Endodermal cell (in vitro differentiated cells): Measurements from ENCODE around the gene ZRANB3. TPM values are rescaled to one million over a fixed set of nuclear protein-coding genes. Genes with fewer than 3 reads are reported as not detected.
"Not testable (repeated sequence)": the region's sequence is repeated elsewhere in the genome, so short reads cannot be mapped to it uniquely, and the experiment has no call there.

Source experiments
- DNase-seq: peaks from one replicate; pipeline ENCODE4 v3.0.0-alpha.2; 2017
- H3K27ac ChIP-seq: 2 replicates; pipeline ENCODE4 v1.5.1; 2013; ENCODE audit warnings: mild to moderate bottlenecking, low read depth, low read length, moderate library complexity
- H3K27me3 ChIP-seq: 2 replicates; pipeline ENCODE4 v1.6.1; 2013; ENCODE audit warnings: mild to moderate bottlenecking, low read length, moderate library complexity; ENCODE audit not compliant: insufficient read depth, control insufficient read depth, poor library complexity, severe bottlenecking
- H3K36me3 ChIP-seq: 2 replicates; pipeline ENCODE4 v1.7.0; 2013; ENCODE audit warnings: mild to moderate bottlenecking, low read length, moderate library complexity; ENCODE audit not compliant: control insufficient read depth, insufficient read depth
- H3K4me1 ChIP-seq: one replicate; pipeline ENCODE4 v1.7.0; 2013; ENCODE audit warnings: low read length; ENCODE audit not compliant: control insufficient read depth, insufficient read depth
- H3K4me3 ChIP-seq: 2 replicates; pipeline ENCODE4 v1.5.1; 2013; ENCODE audit warnings: mild to moderate bottlenecking, low read length, moderate library complexity
- H3K9ac ChIP-seq: 2 replicates; pipeline ENCODE4 v1.6.1; 2013; ENCODE audit warnings: mild to moderate bottlenecking, low read length, moderate library complexity; ENCODE audit not compliant: poor library complexity, severe bottlenecking; ENCODE audit errors: extremely low read depth
- H3K9me3 ChIP-seq: 2 replicates; pipeline ENCODE4 v1.6.1; 2013; ENCODE audit warnings: mild to moderate bottlenecking, low read length, moderate library complexity; ENCODE audit not compliant: control insufficient read depth
- H3K27ac Mint-ChIP-seq: 2 replicates; pipeline ENCODE4 v1.8.0; 2020; ENCODE audit warnings: mixed read lengths
- H3K27me3 Mint-ChIP-seq: 2 replicates; pipeline ENCODE4 v1.8.0; 2021; ENCODE audit warnings: mild to moderate bottlenecking, mixed read lengths; ENCODE audit not compliant: insufficient read depth
- H3K36me3 Mint-ChIP-seq: 2 replicates; pipeline ENCODE4 v1.8.0; 2020; ENCODE audit warnings: low read depth, mixed read lengths
- H3K4me1 Mint-ChIP-seq: 2 replicates; pipeline ENCODE4 v1.8.0; 2020; ENCODE audit warnings: mixed read lengths
- H3K4me3 Mint-ChIP-seq: 2 replicates; pipeline ENCODE4 v1.8.0; 2020; ENCODE audit warnings: mild to moderate bottlenecking, moderate library complexity, mixed read lengths
- H3K9me3 Mint-ChIP-seq: 2 replicates; pipeline ENCODE4 v1.8.0; 2020; ENCODE audit warnings: mild to moderate bottlenecking, mixed read lengths
- WGBS, 2 experiments: methylation state at CpG; one replicate each; pipeline versions ENCODE4 v1.1.5 to v1.1.7; 2013; ENCODE audit warnings: missing lambda C conversion rate in 2 of 2, mixed read lengths in 1 of 2; ENCODE audit not compliant: insufficient coverage in 1 of 2, insufficient read length in 1 of 2; 5-methylcytosine and 5-hydroxymethylcytosine counted together
- total RNA-seq, 2 donors: library from RNA; stranded (reverse); fragmentation: NEBNext Ultra II Directional in 1 of 2; extraction: Animal tissue kit (Norgen Biotek cat#: 25700) in 1 of 2; gene quantifications; 2 replicates in 1 of 2; 3 replicates in 1 of 2; pipeline ENCODE4 v1.2.1, GENCODE V29; 2021
- TF ChIP-seq, protein P1 (sequence below): fragments of 200-600 bp; sonication (generic); conservative IDR thresholded peaks from 2 replicates; pipeline ENCODE4 v1.5.0; 2021; ENCODE audit warnings: antibody characterized with exemption, mild to moderate bottlenecking

The ZRANB3 gene
- total RNA-seq, 2 donors from 2014 or later: 17.2 to 20.7 TPM

DNA sequence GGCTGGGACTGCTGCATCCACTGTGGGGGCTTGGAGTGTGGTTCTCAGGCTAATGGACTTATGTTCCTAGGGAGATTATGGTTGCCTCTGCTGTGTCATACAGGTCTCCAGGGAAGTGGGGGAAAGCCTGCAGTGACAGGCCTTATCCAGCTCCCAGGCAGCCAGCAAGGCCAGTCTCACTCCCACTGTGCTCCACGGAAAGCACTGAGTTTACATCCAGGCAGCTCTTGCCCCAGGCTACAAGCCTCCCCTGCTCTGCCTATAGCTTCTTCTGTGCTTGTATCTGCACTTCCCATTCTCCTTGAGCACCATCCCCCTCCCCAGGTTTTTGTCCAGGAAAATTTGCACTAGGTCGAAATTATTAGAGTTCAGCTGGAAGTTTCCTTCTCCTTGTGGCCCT, 231.9 kb downstream of the ZRANB3 start:
- Histone ChIP-seq H3K27ac (no peak overlapping the region), H3K9me3 (peaks cover 24% of the 10 kb centered on the region), H3K36me3 (peaks cover 10% of the 10 kb centered on the region), H3K4me1 (no peaks in the 10 kb centered on the region), H3K4me3 (no peak overlapping the region), H3K9ac (no peak overlapping the region), H3K27me3 (no peaks in the 10 kb centered on the region)
- Mint-ChIP-seq H3K4me1 (no peaks in the 10 kb centered on the region), H3K9me3 (peaks cover 43% of the 10 kb centered on the region), H3K36me3 (peaks cover 30% of the 10 kb centered on the region), H3K4me3 (no peak overlapping the region), H3K27me3 (peaks cover 2% of the 10 kb centered on the region), H3K27ac (no peak overlapping the region)
- WGBS, 2 experiments: 90 to 100% methylated on average over 2 of the region's 2 CpGs
- TF ChIP-seq, protein P1, sequence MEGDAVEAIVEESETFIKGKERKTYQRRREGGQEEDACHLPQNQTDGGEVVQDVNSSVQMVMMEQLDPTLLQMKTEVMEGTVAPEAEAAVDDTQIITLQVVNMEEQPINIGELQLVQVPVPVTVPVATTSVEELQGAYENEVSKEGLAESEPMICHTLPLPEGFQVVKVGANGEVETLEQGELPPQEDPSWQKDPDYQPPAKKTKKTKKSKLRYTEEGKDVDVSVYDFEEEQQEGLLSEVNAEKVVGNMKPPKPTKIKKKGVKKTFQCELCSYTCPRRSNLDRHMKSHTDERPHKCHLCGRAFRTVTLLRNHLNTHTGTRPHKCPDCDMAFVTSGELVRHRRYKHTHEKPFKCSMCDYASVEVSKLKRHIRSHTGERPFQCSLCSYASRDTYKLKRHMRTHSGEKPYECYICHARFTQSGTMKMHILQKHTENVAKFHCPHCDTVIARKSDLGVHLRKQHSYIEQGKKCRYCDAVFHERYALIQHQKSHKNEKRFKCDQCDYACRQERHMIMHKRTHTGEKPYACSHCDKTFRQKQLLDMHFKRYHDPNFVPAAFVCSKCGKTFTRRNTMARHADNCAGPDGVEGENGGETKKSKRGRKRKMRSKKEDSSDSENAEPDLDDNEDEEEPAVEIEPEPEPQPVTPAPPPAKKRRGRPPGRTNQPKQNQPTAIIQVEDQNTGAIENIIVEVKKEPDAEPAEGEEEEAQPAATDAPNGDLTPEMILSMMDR: no peak
- DNase-seq: no peak

DNA sequence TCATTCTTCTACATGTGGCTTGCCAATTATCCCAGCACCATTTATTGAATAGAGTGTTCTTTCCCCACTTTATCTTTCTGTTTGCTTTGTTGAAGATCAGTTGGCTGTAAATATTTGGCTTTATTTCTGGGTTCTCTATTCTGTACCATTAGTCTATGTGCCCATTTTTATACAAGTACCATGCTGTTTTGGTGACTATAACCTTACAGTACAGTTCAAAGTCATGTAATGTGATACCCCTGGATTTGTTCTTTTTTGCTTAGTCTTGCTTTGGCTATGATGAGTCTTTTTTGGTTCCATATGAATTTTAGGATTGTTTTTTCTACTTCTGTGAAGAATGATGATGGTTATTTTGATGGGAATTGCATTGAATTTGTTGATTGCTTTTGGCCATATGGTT, 243.9 kb downstream of the ZRANB3 start:
- not testable (repeated sequence) for H3K36me3 Mint-ChIP-seq, H3K27me3 ChIP-seq, H3K4me1 Mint-ChIP-seq, DNase-seq, H3K27ac ChIP-seq, H3K4me3 Mint-ChIP-seq, H3K27me3 Mint-ChIP-seq, H3K9me3 Mint-ChIP-seq, H3K4me3 ChIP-seq, H3K4me1 ChIP-seq, H3K9ac ChIP-seq, H3K9me3 ChIP-seq, H3K27ac Mint-ChIP-seq, H3K36me3 ChIP-seq

DNA sequence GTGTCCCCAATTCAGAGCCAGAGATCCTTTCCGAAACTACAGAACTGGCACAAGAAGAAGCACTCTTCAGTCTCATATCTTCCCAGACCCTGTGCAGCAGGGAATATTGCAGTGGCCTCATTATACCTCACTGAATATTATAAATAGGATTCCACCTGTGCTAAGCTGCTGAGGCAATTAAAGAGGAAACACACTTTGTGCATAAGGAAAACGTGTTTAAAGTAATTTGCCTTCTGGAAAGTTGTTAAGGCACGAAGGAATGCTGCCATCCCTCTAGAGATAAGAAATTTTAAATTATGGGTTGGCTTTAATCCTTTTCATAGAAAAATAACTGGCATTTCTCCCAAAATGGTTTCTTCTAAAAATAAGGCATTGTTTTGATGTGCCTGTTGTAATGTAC, 245.6 kb downstream of the ZRANB3 start:
- TF ChIP-seq, protein P1: no peak

DNA sequence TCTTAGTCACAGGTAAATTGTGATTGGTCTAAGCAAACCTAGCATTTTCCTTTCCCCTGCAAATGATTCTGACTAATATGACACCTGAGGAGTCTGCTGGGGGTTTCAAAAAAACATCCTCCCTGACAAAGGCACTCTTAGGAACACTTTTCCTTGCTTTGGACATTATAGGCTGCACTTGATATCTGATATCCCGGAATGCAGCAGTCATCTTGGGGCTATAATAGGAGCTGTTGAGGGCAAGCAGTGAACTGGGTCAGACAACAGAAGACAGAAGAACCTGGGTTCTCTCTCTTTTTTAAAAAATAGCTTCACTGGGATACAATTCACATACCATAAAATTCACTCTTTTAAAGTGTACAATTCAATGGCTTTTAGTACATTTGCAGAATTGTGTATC, 249.6 kb downstream of the ZRANB3 start:
- Mint-ChIP-seq H3K36me3 (no peaks in the 10 kb centered on the region), H3K27ac (no peak overlapping the region), H3K9me3 (no peaks in the 10 kb centered on the region), H3K27me3 (no peaks in the 10 kb centered on the region), H3K4me1 (peaks cover 17% of the 10 kb centered on the region), H3K4me3 (no peak overlapping the region)
- H3K9ac ChIP-seq: no peak overlapping the region
- peaks cover 4% of the 10 kb centered on the region for H3K4me1 ChIP-seq
- no peak overlapping the region for H3K4me3 ChIP-seq
- H3K27ac ChIP-seq: no peak overlapping the region
- 86 to 90% methylated on average over 1 of the region's 1 CpG for WGBS, 2 experiments
- TF ChIP-seq, protein P1: no peak
- DNase-seq: no peak
- H3K36me3 ChIP-seq: no peaks in the 10 kb centered on the region
- H3K9me3 ChIP-seq: no peaks in the 10 kb centered on the region
- H3K27me3 ChIP-seq: no peaks in the 10 kb centered on the region

More for the DNA sequence above, 245.6 kb downstream of the ZRANB3 start:
- Histone ChIP-seq H3K27me3 (no peaks in the 10 kb centered on the region), H3K4me1 (peaks cover 4% of the 10 kb centered on the region), H3K4me3 (no peak overlapping the region), H3K9ac (no peak overlapping the region), H3K36me3 (no peaks in the 10 kb centered on the region), H3K9me3 (no peaks in the 10 kb centered on the region), H3K27ac (no peak overlapping the region)
- 92 to 95% methylated on average over 2 to 3 of the region's 3 CpGs for WGBS, 2 experiments
- peaks cover 11% of the 10 kb centered on the region for H3K4me1 Mint-ChIP-seq
- peaks cover under 1% of the 10 kb centered on the region for H3K36me3 Mint-ChIP-seq
- DNase-seq: no peak
- H3K4me3 Mint-ChIP-seq: no peak overlapping the region
- H3K9me3 Mint-ChIP-seq: peaks cover 5% of the 10 kb centered on the region
- H3K27ac Mint-ChIP-seq: no peak overlapping the region
- no peaks in the 10 kb centered on the region for H3K27me3 Mint-ChIP-seq
